KG1 (cell line): ENCODE data around the gene BCDIN3D.
"Not testable (repeated sequence)": the region's sequence is repeated elsewhere in the genome, so short reads cannot be mapped to it uniquely, and the experiment has no call there.

ENCODE experiments used
- DNase-seq: peaks from one replicate; lab custom pipeline; 2025; lab: John Stamatoyannopoulos, UW

Gene BCDIN3D

GRCh38 chr12:49855890-49856289 is 13.0 kb upstream of the BCDIN3D start:
- DNase-seq = not testable (repeated sequence)

- DNase-seq = no peak
Observed at GRCh38 chr12:49854976-49855375, 12.1 kb upstream of the BCDIN3D start.

GRCh38 chr12:49853671-49854070 is 10.8 kb upstream of the BCDIN3D start:
- DNase-seq = no peak

DNA sequence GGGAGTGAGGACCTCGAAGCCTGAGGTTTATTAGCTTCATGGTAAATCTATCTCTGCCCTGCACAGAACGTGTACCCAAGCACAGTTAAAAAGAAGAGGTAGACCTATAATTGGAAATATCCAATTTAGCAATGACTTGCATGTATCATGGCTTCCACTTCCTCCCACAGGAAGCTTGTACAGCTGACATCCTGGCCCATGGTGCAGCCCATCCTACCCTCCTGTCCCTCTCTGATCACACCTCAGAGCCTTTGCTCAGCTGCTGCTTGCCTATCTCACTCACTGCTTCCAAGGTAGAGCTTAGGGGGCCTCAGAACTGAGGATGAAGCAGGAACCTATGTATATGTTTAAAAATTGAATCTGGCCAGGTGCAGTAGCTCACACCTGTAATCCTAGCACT is 4.3 kb upstream of the BCDIN3D start:
- no peak for DNase-seq

DNA sequence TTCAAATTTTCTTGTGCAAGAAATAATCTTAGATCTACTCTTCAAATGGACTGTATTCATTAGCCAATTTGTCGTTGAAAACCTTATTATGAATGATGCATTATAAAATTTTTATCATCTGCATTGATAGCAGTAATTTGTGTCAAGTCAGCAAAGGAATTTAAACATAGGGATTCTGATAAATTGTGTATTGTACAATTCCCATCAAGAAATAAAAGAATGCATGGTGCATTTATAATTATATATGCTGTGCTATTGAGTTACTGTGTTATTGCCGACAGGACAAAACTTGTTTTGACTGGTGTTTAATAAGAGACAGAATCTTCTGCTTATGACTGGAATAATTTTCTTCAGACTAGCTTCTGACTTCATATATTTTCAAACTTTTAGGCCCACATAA is 3.1 kb upstream of the BCDIN3D start:
- no peak for DNase-seq

DNA sequence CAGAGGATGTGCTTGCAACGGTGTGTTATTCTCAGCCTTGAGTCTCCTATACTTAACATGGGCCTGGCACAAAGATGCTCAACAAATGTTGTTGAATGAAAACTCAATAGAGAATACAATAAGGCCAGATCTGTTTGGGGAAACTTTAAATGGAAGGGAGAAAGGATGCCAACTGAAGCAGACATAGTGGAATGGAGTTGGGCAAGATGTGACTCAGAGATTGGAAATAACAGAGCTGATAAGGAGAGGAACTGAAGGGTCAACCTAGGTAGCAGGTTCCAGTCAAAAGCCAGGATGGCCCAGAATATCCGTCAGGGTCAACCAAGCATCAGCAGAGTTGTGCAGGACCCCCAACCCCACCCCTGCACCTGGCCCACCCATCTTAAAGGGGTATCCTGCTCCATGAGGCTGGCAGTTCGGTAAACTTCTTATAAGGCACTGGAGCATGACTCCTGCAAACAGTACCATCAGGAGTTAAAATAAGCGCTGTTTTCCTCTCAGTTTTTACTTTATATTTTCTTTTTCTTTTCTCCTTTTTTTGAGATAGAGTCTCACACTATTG is 1.1 kb upstream of the BCDIN3D start:
- no peak for DNase-seq

DNA sequence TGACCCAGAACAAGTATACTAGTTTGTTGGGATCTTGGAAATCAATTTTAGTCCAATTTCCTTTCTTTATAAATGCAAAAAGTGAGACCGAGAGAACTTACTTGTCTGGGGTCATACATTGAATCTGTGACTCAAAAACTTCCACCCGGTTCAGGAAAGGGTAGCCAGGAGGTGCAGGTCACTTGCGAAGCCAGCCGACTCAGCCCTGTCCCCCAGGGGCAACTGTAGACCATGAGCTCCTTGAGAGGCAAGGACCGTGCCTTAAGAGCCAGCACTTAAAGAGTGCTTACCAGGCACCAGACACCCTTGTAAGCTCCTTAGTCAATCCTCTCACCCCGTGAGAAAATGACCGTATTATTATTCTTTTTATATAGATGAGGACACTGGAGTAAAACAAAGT is 505 bp upstream of the BCDIN3D start:
- DNase-seq = no peak

- peak; percentile 14 for DNase-seq
Observed at GRCh38 chr12:49838973-49839633, 3.8 kb downstream of the BCDIN3D start.

DNA sequence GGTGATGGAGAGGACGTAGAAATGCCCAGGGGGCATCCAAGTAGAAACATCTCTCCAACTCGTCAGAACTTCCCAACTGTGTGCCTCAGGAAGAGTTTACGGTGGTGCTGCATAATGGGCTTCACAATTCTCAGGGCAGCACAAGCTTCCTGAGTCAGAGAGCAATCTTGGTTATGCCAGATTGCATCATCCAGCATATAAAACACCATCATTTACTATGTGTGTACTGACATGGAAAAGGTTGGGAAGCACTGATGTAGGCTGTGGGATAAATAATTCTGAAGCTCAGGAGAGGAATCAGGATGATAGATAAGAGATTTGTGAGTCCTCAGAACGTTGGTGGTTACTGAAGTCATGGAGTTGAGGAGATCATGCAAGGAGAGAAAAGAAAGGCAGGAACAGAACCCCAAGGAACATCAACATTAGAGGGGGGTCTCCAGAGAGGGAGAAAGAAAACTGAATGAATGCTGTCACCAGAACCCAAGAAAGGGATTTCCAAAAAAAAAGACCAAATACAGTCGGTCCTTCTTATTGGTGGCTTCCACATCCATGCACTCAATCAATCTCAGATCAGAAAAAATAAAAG is 10.0 kb downstream of the BCDIN3D start:
- DNase-seq = no peak

GRCh38 chr12:49831717-49832116 is 11.2 kb downstream of the BCDIN3D start:
- DNase-seq = no peak

DNA sequence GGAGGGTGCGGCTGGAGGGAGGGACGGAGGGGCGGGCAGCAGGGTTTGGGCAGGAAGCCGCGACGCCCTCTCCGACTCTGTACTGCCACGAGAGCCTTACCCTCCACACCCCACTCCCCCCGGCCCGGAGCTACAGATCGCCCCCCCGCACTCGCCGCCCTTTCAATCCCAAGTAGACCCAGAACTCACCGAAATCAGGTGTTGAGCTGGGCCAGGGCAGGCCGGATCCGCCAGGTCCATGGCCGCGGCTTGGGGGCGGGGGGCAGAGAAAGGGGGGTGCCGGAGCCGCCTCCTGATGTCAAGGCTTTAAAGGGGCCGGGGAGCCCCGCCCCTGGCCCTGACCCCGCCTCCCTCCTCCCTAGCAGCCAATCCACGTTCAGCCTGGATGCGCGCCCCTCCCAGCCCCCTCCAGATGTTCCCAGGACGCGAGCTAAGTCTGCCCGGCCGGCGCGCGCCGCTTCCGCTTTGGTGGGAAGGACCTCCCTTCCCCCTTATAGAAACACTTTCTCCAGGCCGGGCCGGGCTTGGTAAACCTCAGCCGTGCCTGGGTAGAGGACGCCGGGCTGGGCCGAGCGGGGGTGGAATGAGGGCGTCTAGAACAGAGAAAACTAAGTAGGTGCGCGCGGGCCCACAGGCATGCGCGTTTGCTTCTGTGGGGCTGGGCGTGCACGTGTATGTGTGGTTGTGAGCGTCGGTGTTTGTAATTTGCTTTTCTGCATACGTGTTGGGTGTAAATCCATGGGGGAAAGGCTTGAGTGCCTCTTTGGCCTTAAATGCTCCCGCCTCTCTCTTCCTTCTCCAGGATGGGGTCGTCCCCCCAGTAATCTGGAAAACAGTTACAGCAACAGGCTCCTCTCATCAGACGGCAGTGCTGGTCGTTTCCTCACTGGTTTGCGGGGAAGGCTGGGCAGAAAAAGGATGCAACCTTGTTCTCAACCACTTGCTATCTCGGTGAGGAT is 14.5 kb downstream of the BCDIN3D start, which contains the start of gene NCKAP5L:
Gene NCKAP5L, minus strand, starts transcription at position 281 of the 959 bp plus-strand sequence. CDS start 24,369 bp downstream, outside the sequence.
- DNase-seq = peak; percentile 88

DNA sequence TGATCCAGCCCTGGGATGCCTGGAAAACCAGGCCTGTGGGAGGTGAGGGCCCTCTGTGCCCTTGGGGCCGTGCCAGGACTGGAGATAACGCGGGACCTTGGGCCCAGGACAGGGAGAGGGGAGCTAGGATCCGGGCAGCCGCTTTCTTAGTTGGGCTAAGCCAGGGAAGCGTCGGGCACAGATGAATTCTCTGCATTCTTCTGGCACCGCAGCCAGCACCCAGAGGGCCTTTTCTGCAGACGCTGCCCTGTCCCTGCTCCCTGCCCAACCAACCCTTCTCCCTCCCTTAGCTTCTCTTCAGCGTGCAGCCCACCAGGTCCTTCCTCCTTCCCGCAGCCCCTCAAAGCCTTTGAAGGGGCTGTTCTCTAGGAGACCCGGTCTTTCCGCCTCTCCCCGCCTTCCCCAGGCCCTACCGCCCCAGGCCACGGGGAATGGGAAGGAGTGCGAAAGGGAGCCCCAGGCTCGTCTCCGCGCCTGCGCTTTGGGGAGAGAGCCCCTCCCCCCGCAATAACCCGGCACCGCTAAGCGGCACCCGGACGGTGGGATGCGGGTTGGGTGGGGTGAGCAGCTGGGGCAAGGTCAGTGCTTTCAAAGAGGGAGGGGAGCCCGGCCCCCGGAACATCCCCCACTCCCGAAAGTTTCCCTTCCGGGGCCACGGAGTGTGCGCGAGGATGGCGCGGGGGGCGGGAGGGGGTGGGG is 15.4 kb downstream of the BCDIN3D start:
- DNase-seq = no peak

DNA sequence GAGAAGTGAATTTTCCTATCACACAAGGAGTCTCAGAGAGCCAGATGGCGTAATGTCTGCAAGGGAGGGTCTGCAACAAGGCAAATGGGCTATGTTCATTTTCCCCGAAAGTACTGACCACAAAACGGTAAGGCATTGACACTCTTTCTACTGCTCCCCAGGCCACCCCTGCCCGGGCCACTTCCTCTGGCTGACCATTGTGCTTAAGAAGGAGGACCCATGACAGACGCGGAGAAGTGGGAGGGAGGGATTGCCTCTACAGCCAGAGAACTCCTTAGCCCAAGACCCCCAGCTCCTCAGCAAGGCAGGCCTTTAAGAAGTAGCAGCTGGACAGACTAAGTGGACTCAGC is 15.9 kb downstream of the BCDIN3D start:
- DNase-seq = no peak

- no peak for DNase-seq
Observed at GRCh38 chr12:49825971-49826421, 16.9 kb downstream of the BCDIN3D start.

DNA sequence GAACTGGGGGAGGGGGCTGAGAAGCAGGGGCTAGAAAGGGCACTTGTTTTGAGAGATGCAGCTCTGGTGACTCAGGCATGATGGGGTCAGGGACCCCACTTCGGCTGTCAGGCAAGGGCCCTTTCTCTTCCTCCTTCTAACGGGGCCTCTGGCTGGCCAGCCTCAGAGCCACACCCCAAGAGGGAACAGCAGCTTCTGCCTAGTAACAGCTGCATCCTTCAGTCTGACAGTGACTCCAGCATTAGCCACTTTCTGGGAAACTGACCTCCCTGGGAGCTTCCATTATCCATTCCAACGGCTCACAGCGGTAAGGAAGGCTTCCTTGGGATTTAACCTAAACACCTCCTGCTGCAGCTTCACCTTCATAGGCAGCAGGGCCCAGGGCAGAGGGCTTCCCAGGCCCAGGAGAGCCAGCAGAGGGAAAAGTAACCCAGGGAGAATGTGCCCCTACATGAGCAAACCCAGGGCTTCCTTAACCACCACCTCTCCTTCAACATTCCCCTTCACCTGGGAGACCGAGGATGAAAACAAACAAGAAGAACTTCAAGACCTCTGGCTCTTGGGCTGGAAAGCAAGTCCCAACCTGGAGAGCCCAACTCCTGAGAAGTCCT is 17.4 kb downstream of the BCDIN3D start:
- DNase-seq = no peak

DNA sequence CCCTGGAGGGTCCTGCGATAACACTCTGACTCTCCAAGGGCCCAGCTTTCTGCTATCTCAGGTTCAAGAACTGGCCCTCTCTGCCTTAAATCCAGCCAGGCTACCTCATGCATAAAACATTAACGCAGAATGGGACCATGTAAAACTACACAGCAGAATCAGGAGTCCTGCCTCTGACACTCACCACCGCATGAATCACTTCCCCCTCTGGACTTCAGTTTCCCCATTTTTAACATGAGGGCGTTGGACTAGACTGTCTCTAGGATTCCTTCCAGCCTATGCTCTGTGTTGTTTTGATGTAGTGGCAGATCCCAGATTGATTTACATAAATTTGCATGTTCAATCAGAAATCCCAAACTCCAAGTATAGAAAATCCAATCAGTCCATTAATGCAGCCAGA is 18.0 kb downstream of the BCDIN3D start:
- DNase-seq = peak; percentile 53

DNA sequence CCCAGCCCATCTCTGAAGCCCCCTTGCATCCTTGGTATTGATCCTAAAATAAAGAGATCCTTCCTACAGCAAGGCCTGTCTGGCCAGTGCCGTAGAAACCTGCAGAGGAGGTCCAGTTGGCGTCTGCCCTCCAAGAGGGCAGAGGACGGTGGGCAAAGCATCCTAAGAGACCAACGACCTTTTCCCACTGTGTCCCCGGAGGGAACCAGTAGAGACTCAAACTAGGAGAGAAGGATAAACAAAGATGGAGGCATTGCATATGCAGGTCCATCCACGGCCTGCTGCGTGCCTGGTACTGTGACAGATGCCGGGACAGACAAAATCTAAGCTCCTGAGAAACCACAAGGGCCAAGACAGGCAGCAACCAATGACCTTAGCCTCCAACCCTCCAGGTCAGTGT is 18.5 kb downstream of the BCDIN3D start:
- DNase-seq = no peak

- DNase-seq = no peak
Observed at GRCh38 chr12:49823951-49824350, 19.0 kb downstream of the BCDIN3D start.

- no peak for DNase-seq
Observed at GRCh38 chr12:49823350-49823749, 19.6 kb downstream of the BCDIN3D start.

DNA sequence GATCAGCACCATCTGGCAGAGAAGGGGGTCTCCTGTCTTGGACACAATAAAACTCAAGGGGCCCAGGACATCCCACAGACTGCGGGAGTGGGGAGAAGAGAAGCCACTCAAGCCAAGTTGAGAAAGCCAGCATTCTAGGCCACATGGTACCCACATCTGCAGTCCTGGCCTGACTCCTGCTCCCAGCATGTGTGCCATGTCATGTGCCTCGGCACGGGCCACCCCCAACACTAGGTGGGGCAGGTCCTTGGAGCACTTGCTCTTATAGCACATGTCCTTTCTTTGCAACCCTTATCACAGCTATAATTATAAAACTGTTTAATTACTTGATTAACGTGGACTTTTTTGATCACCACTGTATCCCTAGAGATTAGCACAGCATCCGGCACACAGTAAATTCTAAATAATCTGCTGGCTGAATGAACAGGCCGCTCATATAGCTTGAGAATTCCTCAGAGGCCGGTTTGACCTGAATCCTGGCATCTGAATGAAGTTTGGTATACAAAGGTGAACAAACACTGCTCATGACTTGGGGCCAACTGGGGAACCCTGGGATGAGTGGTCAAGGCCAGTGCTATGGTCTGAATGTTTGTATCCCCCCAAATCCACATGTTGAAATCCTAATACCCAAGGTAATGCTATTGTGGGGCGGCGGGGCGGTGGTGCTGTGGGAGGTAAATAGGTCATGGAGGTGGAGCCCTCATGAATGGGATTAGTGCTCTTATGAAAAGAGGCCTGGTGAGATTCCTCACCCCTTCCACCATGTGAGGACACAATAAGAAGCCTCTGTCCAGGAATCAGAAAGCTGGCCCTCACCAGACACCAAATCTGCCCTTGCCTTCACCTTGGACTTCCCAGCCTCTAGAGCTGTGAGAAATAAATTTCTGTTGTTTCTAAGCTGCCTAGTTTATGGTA is 21.3 kb downstream of the BCDIN3D start:
- no peak for DNase-seq
